Measurements from ENCODE around the gene FN3KRP. TPM values are rescaled to one million over a fixed set of nuclear protein-coding genes. Genes with fewer than 3 reads are reported as not detected.

The FN3KRP gene
- total and polyA plus RNA-seq, 2 donors (not counting 3 experiments of a cell fraction or from before 2014, with no cell fraction given): 22.2 to 35.2 TPM

GRCh38 chr17:82737967-82738877, 21.7 kb downstream of the FN3KRP start:
- DNase-seq (ENCODE audit: low read depth, low spot score) (no peak), FAIRE-seq (no peak)
- ChIA-PET POLR2A (no interaction called here), CTCF (no interaction called here)
- Histone ChIP-seq H3K4me2 (ENCODE audit: insufficient read depth, low read length) (no peak overlapping the region), H4K20me1 (replicated peaks; ENCODE audit: control insufficient read depth, extremely low read depth, insufficient read depth, low read length) (no peaks in the 10 kb centered on the region), H3K9ac (replicated peaks; ENCODE audit: extremely low read depth, insufficient read depth, low read length) (no peak overlapping the region), H3K4me1 (ENCODE audit: control insufficient read depth, extremely low read depth, insufficient read depth, low read length) (no peaks in the 10 kb centered on the region), H3K79me2 (ENCODE audit: control insufficient read depth, insufficient read depth, low read length) (no peaks in the 10 kb centered on the region), H3K9me3 (replicated peaks; ENCODE audit: control insufficient read depth, insufficient read depth, low read length) (peaks cover 2% of the 10 kb centered on the region), H2AFZ (ENCODE audit: low read depth, low read length) (no peak overlapping the region), H3K27ac (ENCODE audit: insufficient read depth, low read depth, low read length) (no peak overlapping the region), H3K4me3 (replicated peaks in 1 of 3; ENCODE audit: insufficient read depth in 1 of 3, low read depth in 1 of 3, low read length in 3 of 3) (no peak overlapping the region), H3K27me3 (ENCODE audit: control insufficient read depth in 2 of 2, insufficient read depth in 2 of 2, low read length in 2 of 2) (no peaks in the 10 kb centered on the region), H3K9me1 (replicated peaks; ENCODE audit: control insufficient read depth, extremely low read depth, insufficient read depth, low read length) (no peaks in the 10 kb centered on the region), H3K36me3 (ENCODE audit: control insufficient read depth in 2 of 2, extremely low read depth in 1 of 2, insufficient read depth in 2 of 2, low read length in 2 of 2) (peaks cover 0 to 4% of the 10 kb centered on the region in 2 experiments)
- dilution Hi-C loops (cut with MboI; ENCODE audit: extremely low pct_ligation_motif_present, low sequenced_read_pairs) (no loop called here), intact Hi-C loops (cut with micrococcal nuclease) (no loop called here)
- BruUV-seq (replicated peaks): no TSS peak
- TF ChIP-seq FOS (IDR thresholded peaks at IDR 0.05; ENCODE audit: borderline replicate concordance, insufficient read depth, low read length): no peak
- no peak for TF ChIP-seq CTCF (IDR thresholded peaks at IDR 0.05; ENCODE audit: extremely low read depth in 1 of 2, insufficient read depth in 1 of 2, low read depth in 1 of 2, low read length in 2 of 2)
- TF ChIP-seq GATA2 (IDR thresholded peaks at IDR 0.05; ENCODE audit: insufficient read depth, insufficient read length, low read depth, low read length): no peak
- TF ChIP-seq POLR2A (IDR thresholded peaks at IDR 0.05; ENCODE audit: low read depth, low read length): no peak
- TF ChIP-seq POLR2AphosphoS5 (IDR thresholded peaks at IDR 0.05; ENCODE audit: insufficient read depth, low read depth, low read length): no peak
- no peak for TF ChIP-seq JUN (IDR thresholded peaks at IDR 0.05; ENCODE audit: borderline replicate concordance, insufficient read depth, insufficient read length, low read depth)
- TF ChIP-seq MAX (IDR thresholded peaks at IDR 0.05; ENCODE audit: insufficient read depth, insufficient read length): no peak
- no peak for TF ChIP-seq MYC (IDR thresholded peaks at IDR 0.05; ENCODE audit: low read depth, low read length)
- no peak for TF ChIP-seq EZH2 (IDR thresholded peaks at IDR 0.05; ENCODE audit: borderline replicate concordance, low read depth, low read length, severe bottlenecking)

Measured in endothelial cell of umbilical vein (primary cell).